ENCODE measurements around the gene AP1G1. TPM values are rescaled to one million over a fixed set of nuclear protein-coding genes. Genes with fewer than 3 reads are reported as not detected.

AP1G1 gene
- total RNA-seq, 1 donor = 80.5 TPM

DNA sequence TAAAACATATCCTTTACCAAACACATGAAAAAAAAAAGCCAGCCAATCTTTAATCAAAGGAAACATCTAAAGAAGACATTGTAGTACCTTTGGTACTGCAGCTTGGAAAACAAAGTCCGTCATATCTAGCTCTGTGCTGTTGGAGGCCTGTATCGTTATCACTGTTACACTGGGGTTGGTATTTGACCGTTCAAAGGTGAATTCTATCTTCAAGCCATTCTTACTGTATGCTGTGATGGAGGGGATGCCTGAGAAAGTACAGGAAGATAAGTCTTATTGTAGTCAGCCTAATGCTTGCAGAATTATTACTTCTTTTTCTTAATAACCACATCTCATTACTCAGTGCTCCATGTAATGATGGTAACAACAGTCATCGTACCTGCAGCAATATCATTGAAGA is 69.8 kb downstream of the AP1G1 start:
- TF ChIP-seq CTCF (IDR thresholded peaks at IDR 0.05; ENCODE audit: insufficient read depth, low read length) = no peak

GRCh38 chr16:71737501-71737900 is 71.1 kb downstream of the AP1G1 start:
- no peak for TF ChIP-seq CTCF (IDR thresholded peaks at IDR 0.05; ENCODE audit: insufficient read depth, low read length)
- no peak for DNase-seq (ENCODE audit: low read depth)
- H3K4me3 ChIP-seq (ENCODE audit: low read depth, low read length) = no peak overlapping the region

More for the DNA sequence above, 69.8 kb downstream of the AP1G1 start:
- H3K4me3 ChIP-seq (ENCODE audit: low read depth, low read length) = no peak overlapping the region
- DNase-seq (ENCODE audit: low read depth) = no peak

DNA sequence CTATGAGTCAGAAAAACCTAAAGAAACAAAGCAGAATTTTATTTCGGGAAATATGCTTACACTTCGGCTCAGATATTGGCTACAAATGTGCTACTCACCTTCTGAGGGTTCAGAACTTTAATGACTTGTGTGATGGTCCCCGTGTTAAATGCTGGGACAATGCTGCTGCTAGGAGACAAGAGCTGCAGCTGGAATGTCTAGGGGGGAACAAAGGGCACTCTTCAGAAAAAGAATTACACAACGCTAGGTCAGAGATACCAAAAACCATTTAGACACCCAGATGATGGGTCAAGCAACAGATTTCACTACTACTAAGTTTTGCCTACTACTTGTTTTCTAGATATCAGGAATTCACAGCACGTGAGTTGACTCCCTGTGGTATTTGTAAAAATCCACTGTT is 74.1 kb downstream of the AP1G1 start:
- no peak for DNase-seq (ENCODE audit: low read depth)
- H3K4me3 ChIP-seq (ENCODE audit: low read depth, low read length) = no peak overlapping the region
- no peak for TF ChIP-seq CTCF (IDR thresholded peaks at IDR 0.05; ENCODE audit: insufficient read depth, low read length)

- no peak for DNase-seq (ENCODE audit: low read depth)
- no peak overlapping the region for H3K4me3 ChIP-seq (ENCODE audit: low read depth, low read length)
- TF ChIP-seq CTCF (IDR thresholded peaks at IDR 0.05; ENCODE audit: insufficient read depth, low read length) = no peak
Observed at GRCh38 chr16:71732587-71732986, 76.0 kb downstream of the AP1G1 start.

- TF ChIP-seq CTCF (IDR thresholded peaks at IDR 0.05; ENCODE audit: insufficient read depth, low read length) = no peak
- no peak for DNase-seq (ENCODE audit: low read depth)
- H3K4me3 ChIP-seq (ENCODE audit: low read depth, low read length) = no peak overlapping the region
Observed at GRCh38 chr16:71727551-71728324, 80.9 kb downstream of the AP1G1 start.

DNA sequence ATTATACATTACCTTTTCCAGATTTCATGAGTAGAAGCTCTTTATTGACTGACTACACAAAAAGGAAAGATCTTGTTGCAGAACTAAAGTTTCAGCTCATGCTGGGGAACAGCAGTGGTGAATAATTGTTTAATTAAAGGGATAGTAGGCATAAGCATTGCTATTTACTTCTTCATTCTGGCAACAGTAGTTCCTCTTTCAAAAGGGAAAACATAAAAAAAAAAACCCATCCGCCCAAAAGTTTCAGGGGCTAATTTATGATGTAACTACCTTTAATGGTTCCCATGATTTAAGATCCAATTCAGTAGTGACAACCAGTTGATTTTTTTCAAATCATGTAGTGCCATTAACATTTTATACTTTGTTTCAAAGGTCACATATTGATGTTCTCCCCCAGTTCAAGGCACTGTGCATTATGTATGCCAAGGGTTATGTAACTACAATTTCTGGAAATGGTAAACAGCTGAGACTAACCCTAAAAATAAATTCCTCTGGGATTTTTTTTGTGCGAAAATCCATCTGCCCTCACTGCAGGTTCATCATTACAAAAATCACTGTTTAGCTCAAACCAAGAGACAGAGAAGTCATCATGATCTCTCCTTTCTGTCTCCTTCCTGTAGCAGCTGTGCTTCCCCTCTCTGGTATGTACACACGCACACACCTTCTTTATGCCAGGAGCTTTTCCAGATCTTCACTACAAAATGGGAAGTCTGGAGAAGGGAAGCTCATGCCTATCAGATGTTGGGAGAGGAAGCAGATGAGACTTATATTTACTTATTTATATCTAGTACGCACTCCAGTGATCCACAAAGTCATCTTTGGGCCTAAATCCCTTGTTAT is 81.9 kb downstream of the AP1G1 start:
- DNase-seq (ENCODE audit: low read depth) = no peak
- H3K4me3 ChIP-seq (ENCODE audit: low read depth, low read length) = no peak overlapping the region
- no peak for TF ChIP-seq CTCF (IDR thresholded peaks at IDR 0.05; ENCODE audit: insufficient read depth, low read length)
